Measurements from ENCODE around the gene NRXN3. TPM values are rescaled to one million over a fixed set of nuclear protein-coding genes. Genes with fewer than 3 reads are reported as not detected.

NRXN3 gene
- total and polyA plus RNA-seq, 4 donors = 0.07 to 1.2 (median 0.23) TPM

DNA sequence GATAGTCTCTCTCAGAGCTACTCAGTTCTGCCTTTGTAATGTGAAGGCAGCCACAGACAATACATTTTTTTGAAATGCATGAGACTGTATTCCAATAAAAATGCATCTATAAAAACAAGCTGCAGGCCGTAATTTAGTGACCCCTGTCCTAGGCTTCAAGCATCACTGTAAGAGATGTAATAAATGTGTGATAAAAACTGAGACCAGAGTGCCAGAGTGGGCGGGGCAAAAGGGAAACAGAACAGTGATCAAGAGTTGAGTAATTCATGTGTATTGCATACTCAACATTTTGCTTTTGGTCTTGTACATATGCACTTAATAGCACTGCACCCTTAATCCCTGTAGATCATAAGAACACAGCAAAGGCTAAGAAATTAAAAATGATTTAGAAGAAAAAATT lies 1297.7 kb downstream of the NRXN3 start:
- H3K27ac ChIP-seq (ENCODE audit: low read depth in 1 of 2, low read length in 2 of 2) = no peak overlapping the region
- H3K9ac ChIP-seq (ENCODE audit: low read depth in 1 of 2, low read length in 2 of 2) = no peak overlapping the region
- no peaks in the 10 kb centered on the region for H3K27me3 ChIP-seq (ENCODE audit: control insufficient read depth in 4 of 4, insufficient read depth in 4 of 4, low read length in 3 of 4)
- no peak overlapping the region for H3K4me3 ChIP-seq (ENCODE audit: low read depth in 1 of 3, low read length in 3 of 3)
- TF ChIP-seq, protein P1, sequence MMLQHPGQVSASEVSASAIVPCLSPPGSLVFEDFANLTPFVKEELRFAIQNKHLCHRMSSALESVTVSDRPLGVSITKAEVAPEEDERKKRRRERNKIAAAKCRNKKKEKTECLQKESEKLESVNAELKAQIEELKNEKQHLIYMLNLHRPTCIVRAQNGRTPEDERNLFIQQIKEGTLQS (IDR thresholded peaks at IDR 0.05) = no peak
- TF ChIP-seq RAD21 (IDR thresholded peaks at IDR 0.05) = no peak
- no peak for TF ChIP-seq YY1 (IDR thresholded peaks at IDR 0.05)
- no peak for TF ChIP-seq SP1 (IDR thresholded peaks at IDR 0.05)
- H3K9me3 ChIP-seq (ENCODE audit: control insufficient read depth in 4 of 4, low read length in 3 of 4) = no peaks in the 10 kb centered on the region
- DNase-seq (ENCODE audit: low spot score) = no peak
- no peaks in the 10 kb centered on the region for H3K4me1 ChIP-seq (ENCODE audit: control insufficient read depth in 4 of 4, insufficient read depth in 4 of 4, low read length in 3 of 4)
- H3K36me3 ChIP-seq (ENCODE audit: control insufficient read depth in 4 of 4, insufficient read depth in 3 of 4, low read depth in 1 of 4, low read length in 3 of 4) = no peaks in the 10 kb centered on the region
- 63% methylated on average over 2 of the region's 2 CpGs for WGBS

- H3K4me1 ChIP-seq (ENCODE audit: control insufficient read depth in 4 of 4, insufficient read depth in 4 of 4, low read length in 3 of 4) = no peaks in the 10 kb centered on the region
- H3K9me3 ChIP-seq (ENCODE audit: control insufficient read depth in 4 of 4, low read length in 3 of 4) = no peaks in the 10 kb centered on the region
- 91% methylated on average over 3 of the region's 3 CpGs for WGBS
- no peak overlapping the region for H3K9ac ChIP-seq (ENCODE audit: low read depth in 1 of 2, low read length in 2 of 2)
- DNase-seq (ENCODE audit: low spot score) = no peak
- no peaks in the 10 kb centered on the region for H3K36me3 ChIP-seq (ENCODE audit: control insufficient read depth in 4 of 4, insufficient read depth in 3 of 4, low read depth in 1 of 4, low read length in 3 of 4)
- no peak overlapping the region for H3K4me3 ChIP-seq (ENCODE audit: low read depth in 1 of 3, low read length in 3 of 3)
- H3K27ac ChIP-seq (ENCODE audit: low read depth in 1 of 2, low read length in 2 of 2) = no peak overlapping the region
- TF ChIP-seq JUND (IDR thresholded peaks at IDR 0.05) (no peak), HNF4A (conservative IDR thresholded peaks at IDR 0.05) (no peak), TAF1 (conservative IDR thresholded peaks at IDR 0.05) (no peak), MAX (IDR thresholded peaks at IDR 0.05) (no peak), HNF4G (IDR thresholded peaks at IDR 0.05) (no peak), FOXA1 (IDR thresholded peaks at IDR 0.05) (no peak), NR2F2 (IDR thresholded peaks at IDR 0.05) (no peak), RAD21 (IDR thresholded peaks at IDR 0.05) (no peak), SP1 (IDR thresholded peaks at IDR 0.05) (no peak), YY1 (IDR thresholded peaks at IDR 0.05) (no peak), GABPA (IDR thresholded peaks at IDR 0.05 in 1 of 2, conservative IDR thresholded peaks at IDR 0.05 in 1 of 2) (no peak)
- no peaks in the 10 kb centered on the region for H3K27me3 ChIP-seq (ENCODE audit: control insufficient read depth in 4 of 4, insufficient read depth in 4 of 4, low read length in 3 of 4)
Measured at GRCh38 chr14:79468486-79468885, 1298.3 kb downstream of the NRXN3 start.

GRCh38 chr14:79473651-79474050 lies 1303.5 kb downstream of the NRXN3 start:
- no peak overlapping the region for H3K9ac ChIP-seq (ENCODE audit: low read depth in 1 of 2, low read length in 2 of 2)
- H3K9me3 ChIP-seq (ENCODE audit: control insufficient read depth in 4 of 4, low read length in 3 of 4) = no peaks in the 10 kb centered on the region
- H3K27ac ChIP-seq (ENCODE audit: low read depth in 1 of 2, low read length in 2 of 2) = no peak overlapping the region
- 81% methylated on average over 5 of the region's 5 CpGs for WGBS
- no peaks in the 10 kb centered on the region for H3K27me3 ChIP-seq (ENCODE audit: control insufficient read depth in 4 of 4, insufficient read depth in 4 of 4, low read length in 3 of 4)
- DNase-seq (ENCODE audit: low spot score) = no peak
- TF ChIP-seq EGR1 (IDR thresholded peaks at IDR 0.05; ENCODE audit: low read depth in 2 of 2) (no peak), FOXA2 (IDR thresholded peaks at IDR 0.05) (no peak), MAX (IDR thresholded peaks at IDR 0.05) (no peak), FOXA1 (IDR thresholded peaks at IDR 0.05) (no peak), RAD21 (IDR thresholded peaks at IDR 0.05) (no peak), GABPA (IDR thresholded peaks at IDR 0.05 in 1 of 2, conservative IDR thresholded peaks at IDR 0.05 in 1 of 2) (no peak), NR2F2 (IDR thresholded peaks at IDR 0.05) (no peak)
- TF ChIP-seq, protein P2, sequence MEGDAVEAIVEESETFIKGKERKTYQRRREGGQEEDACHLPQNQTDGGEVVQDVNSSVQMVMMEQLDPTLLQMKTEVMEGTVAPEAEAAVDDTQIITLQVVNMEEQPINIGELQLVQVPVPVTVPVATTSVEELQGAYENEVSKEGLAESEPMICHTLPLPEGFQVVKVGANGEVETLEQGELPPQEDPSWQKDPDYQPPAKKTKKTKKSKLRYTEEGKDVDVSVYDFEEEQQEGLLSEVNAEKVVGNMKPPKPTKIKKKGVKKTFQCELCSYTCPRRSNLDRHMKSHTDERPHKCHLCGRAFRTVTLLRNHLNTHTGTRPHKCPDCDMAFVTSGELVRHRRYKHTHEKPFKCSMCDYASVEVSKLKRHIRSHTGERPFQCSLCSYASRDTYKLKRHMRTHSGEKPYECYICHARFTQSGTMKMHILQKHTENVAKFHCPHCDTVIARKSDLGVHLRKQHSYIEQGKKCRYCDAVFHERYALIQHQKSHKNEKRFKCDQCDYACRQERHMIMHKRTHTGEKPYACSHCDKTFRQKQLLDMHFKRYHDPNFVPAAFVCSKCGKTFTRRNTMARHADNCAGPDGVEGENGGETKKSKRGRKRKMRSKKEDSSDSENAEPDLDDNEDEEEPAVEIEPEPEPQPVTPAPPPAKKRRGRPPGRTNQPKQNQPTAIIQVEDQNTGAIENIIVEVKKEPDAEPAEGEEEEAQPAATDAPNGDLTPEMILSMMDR (IDR thresholded peaks at IDR 0.05; ENCODE audit: low read depth, low read length, missing input control) = no peak
- TF ChIP-seq, protein P1 (IDR thresholded peaks at IDR 0.05) = no peak
- H3K4me3 ChIP-seq (ENCODE audit: low read depth in 1 of 3, low read length in 3 of 3) = no peak overlapping the region
- H3K4me1 ChIP-seq (ENCODE audit: control insufficient read depth in 4 of 4, insufficient read depth in 4 of 4, low read length in 3 of 4) = no peaks in the 10 kb centered on the region
- H3K36me3 ChIP-seq (ENCODE audit: control insufficient read depth in 4 of 4, insufficient read depth in 3 of 4, low read depth in 1 of 4, low read length in 3 of 4) = no peaks in the 10 kb centered on the region
